Stimulated activated CD8-positive, alpha-beta memory T cell treated with anti-CD3 and anti-CD28 coated beads, Interleukin-12 subunit alpha, Interleukin-12 subunit beta, amount 100 ng/mL, for 1 hour (primary cell): ENCODE measurements around the gene NPC1L1.
"Not testable (repeated sequence)": the region's sequence is repeated elsewhere in the genome, so short reads cannot be mapped to it uniquely, and the experiment has no call there.

Experiments used
- DNase-seq: peaks from one replicate; pipeline ENCODE4 v3.0.0-alpha.2; 2020; ENCODE audit warnings: low read depth

Gene NPC1L1

DNA sequence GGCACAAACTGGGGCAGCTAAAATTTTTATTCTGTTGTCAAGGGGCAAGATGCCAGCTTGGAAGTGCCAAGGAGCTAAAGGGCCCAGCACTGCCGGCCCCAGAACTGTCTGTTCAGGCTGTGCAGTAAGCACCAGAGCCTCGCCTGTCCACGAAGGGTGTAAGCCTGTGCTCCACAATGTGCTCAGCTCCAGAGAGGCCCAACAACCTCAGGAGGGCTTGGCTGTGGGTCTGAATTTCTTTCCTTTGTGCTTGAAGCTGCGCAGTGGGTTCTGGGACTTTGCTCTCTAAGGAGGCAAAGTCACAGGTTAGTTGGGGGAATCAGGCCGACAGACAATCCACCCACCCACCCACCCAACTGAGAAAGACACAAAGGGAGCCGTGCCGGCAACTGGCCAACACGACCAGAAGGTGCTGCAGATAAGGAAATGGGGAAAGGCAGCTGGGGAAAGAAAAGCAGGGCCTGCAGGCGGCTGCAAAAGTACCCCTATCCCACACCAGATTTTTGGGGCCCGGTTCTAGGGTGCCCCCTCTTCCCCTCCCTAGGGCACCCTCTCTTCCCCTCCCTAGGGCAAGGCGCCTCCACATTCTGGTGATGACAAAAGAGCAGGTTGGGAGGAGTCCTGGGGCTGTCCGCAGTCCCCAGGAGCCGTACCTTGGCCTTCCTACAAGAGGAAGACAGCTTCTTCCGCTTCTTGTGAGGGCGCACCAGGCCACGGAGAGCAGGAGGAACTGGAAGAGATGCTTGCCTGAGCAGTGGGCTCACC lies 24.8 kb upstream of the NPC1L1 start:
- no peak for DNase-seq

DNA sequence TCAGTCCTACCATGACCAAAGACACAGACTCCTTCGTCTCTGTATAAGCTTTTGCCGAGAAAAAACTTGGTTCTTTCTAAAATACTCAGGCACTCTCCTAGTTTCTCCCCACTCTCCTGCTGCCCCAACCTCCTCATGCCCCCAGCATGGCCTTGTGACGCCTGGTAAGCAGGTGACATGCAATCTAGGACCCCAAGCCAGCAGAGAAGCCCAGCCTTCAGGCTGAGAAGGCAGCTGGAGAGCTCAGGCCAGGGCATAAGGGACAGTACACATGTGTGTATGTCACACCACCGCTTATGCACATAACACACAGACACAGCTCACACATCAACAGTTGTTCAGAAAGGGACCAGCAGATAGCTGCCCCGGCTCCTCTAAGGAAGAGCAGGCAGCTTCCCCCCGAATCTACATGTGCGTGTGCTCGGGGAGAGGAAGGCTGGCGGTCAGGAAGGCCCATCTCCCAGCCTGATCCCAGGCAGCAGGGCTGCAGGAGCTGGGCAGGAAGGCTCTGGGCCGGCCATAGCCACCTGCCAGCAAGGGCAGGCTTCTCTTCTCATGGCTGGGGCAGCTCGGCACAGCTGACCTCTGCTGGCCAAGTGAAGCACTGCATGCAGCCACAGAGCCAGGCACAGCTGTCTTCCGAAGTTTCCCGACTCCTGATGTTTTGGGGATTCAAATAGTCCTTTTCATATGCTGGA lies 24.1 kb upstream of the NPC1L1 start:
- no peak for DNase-seq

DNA sequence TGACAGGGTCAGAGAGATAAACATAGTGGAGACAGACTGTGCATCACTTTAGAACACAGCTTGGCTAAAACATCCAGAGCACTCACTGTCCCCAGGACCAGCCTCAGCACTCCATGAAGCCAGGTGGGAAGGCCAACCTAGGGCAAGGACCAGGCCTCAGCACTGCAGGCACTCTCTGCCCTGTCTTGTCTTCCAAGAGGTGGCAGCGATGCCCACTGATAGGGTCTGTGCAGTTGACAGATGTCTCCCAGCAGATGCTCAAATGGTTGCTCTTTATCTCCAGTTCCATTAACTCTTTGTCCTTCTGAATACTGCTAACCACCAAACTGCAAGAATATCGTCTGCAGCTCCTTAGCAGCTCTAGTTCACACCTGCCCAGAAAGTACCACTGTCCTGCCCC lies 23.5 kb upstream of the NPC1L1 start:
- DNase-seq: no peak

DNA sequence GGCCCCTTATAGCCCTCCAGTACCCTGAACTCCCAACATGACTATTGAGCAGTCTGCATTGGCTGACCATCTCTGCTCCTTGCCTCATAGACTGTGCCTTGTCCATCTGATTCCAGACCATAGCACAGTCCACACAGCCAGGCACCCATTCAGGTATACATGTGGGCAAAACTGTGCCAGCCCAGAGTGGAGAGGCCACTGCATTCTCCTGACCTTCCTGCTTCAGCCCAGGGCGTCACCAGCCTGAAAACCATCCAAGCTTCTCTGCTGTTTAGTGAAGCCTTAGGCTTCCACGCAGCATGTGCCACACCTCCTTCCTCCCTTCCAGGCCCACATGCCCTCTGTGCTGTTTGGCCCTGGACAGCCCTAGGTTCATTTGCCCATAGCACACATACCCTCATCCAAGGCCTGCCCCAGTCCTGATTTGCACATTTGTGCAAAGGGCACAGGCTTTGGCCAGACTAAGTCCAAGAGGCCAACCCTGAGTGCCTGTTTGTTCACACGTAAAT lies 22.1 kb upstream of the NPC1L1 start:
- no peak for DNase-seq

DNA sequence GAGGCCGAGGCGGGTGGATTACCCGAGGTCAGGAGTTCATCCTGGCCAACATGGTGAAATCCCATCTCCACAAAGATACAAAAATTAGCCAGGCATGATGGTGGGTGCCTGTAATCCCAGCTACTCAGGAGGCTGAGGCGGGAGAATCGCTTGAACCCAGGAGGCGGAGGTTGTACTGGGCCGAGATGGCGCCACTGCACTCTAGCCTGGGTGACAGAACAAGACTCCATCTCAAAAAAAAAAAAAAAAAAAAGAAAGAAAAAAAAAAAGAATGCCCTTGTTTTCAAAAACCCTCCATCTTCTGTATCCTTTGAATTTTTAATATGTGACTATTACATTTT lies 21.5 kb upstream of the NPC1L1 start:
- DNase-seq: not testable (repeated sequence)

DNA sequence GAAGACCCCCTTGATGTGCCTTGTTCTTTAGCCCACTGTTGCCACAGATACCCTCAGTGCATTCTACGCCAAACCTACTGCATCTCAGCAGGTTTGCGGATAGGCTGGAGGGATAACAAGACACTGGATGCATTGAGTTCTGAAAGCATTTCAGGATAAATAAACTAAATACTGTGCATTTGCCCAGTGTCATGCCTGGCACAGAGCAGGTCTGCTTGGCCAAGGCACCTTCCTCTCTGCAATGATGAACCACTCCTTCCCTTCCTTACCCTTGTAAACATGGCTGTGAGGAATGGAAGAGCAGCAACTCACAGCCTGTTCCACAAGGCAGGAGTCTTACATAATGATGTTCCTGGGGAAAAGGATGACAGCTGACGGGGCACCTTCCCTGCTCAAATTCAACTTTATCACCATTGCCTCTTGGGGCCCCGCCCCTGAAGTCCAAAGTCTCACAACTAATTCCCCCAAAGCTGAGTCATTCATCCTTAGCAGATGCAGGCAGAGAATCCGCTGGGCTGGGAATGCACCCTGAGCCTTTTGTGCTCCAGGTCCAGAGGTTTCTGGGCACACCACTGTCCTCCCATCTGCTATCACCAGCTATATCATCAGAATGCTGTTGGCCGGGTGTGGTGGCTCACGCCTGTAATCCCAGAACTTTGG lies 21.0 kb upstream of the NPC1L1 start:
- DNase-seq: no peak

DNA sequence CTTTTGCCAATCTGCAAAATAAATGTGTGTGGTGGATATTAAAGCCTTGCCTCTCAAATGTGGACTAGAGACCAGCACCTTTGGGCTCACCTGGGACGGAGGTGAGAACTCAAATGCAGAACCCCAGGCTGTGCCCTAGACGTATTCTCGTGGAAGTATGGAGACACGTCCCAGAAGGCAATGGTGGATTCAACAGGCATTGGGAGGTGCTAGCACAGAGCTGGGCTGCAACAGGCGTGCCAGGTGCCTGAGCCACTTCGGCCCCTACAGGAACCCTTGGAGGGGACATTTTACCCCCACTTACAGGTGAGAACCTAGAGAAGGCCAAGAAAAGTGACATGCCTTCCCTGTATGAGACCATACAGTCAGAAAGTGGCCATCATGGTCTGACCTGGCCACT lies 20.4 kb upstream of the NPC1L1 start:
- no peak for DNase-seq

DNA sequence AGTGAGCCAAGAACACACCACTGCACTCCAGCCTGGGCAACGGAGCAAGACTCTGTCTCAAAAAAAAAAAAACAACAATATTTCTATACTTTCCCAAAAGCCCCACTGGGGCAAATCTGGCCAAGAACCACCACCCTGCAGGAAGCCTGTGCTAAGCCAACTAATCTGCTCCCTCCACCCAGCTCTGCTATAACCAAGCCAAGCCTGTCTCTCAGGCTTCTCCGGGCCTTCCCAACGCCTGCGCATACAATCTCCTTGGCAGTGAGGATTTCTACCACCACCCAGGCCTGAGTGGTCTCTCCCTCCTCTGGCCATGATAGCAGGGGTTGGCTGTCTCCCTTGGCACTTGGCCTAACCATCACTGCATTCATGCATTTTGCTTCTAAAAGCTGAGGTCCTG lies 18.4 kb upstream of the NPC1L1 start:
- DNase-seq: no peak

DNA sequence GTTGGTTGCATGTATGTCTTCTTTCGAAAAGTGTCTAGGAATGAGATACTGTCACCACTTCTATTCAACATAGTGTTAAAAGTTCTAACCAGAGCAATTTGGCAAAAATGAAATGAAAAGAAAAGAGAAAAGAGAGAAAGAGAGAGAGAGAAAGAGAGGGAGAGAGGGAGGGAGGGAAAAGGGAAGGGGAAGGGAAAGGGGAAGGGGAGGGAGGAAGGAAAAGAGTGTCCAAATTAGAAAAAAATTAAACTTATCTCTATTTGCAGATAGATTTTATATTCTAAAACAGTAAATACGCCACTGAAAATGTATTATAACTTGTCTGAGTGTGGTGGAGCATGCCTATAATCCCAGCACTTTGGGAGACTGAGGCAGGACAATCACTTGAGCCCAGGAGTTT lies 16.4 kb upstream of the NPC1L1 start:
- DNase-seq: no peak

DNA sequence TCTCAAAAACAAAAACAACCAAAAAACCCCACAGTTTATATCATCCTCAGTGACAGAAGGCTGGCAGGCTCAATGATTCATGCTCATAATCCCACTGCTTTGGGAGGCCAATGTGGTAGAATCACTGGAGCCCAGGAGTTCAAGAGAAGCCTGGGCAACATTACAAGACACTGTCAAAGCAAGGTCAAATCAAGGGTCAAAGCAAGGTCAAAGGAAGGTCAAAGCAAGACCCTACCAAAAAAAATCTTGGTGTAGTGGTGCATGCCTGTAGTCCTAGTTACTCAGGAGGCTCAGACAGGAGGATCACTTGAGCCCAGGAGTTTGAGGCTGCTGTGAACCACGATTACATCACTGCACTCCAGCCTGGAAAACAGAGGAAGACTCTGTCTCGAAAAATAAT lies 14.2 kb upstream of the NPC1L1 start:
- no peak for DNase-seq

DNA sequence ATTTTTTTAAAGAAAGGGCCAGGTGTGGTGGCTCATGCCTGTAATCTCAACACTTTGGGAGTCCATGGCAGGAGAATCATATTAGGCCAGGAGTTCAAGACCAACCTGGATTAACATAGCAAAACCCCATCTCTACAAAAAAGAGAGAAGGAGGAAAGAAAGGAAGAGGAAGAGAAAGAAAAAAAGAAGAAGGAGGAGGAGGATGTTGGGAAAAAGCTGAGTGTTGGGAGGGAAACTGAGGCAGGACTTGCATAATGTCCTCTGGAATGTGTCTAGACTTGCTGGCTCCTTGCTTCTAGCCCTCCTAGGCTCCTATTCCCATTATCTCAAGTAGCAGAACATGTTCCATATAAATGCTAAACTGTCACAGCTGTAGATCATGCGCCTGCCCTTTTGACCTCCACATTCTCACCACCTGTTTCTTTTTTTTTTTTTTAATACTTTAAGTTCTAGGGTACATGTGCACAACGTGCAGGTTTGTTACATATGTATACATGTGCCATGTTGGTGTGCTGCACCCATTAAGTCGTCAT lies 11.4 kb upstream of the NPC1L1 start:
- DNase-seq: not testable (repeated sequence)

DNA sequence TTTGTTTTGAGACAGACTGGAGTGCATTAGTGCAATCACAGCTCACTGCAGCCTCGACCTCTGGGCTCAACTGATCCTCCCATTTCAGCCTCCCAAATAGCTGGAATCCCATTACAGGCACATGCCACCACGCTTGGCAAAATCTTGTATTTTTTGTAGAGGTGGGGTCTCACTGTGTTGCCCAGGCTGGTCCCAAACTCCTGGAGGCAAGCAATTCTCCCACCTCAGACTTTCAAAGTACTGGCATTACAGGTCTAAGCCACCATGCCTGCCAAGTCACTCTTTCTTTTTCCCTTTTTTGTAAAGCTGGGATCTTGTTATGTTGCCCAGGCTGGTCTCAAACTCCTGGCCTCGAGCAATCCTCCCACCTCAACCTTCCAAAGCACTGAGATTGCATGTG lies 8.3 kb upstream of the NPC1L1 start:
- no peak for DNase-seq

DNA sequence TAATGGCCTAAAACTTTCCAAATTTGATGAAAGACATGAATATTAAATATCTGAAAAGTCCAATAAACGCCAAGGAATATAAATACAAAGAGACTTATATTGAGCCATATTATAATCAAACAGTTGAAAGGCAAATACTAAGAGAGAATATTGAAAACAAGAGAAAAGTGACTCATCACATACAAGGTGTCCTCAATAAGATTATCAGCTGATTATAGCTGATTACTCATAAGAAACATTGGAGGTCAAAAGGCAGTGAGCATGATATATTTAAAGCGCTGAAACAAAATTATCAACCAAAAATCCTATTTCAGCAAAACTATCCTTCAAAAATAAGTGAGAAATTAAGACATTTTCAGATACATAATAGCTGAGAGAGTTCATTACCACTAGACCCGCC lies 7.8 kb upstream of the NPC1L1 start:
- DNase-seq: no peak

DNA sequence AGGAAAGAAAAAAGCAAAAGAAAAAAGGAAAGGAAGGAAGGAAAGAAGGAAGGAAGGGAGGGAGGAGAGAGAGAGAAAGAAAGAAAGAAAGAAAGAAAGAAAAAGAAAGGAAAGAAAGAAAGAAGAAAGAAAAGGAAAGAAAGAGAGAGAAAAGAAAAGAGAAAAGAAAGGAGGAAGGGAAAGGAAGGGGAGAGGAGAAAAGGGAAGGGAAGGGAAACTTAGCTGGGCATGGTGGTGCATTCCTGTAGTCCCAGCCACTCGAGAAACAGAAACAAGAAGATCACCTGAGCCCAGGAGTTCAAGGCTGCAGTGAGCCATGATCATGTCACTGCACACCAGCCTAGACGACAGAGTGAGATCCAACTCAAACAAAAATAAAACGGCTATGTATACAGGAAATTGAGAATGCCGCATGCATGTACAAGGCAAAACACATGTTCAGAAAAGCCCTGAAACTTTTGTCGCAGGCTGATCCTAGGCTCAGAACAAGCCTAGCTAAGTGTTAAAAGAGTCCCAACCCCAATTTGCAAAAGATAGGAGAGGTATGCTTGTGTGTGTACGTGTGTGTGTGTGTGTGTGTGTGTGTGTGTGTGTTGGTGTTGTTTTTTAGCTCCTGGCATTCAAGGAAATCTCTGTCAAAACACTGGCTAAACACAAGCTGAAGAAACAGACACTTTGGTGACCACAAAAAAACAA lies 6.6 kb upstream of the NPC1L1 start:
- no peak for DNase-seq

DNA sequence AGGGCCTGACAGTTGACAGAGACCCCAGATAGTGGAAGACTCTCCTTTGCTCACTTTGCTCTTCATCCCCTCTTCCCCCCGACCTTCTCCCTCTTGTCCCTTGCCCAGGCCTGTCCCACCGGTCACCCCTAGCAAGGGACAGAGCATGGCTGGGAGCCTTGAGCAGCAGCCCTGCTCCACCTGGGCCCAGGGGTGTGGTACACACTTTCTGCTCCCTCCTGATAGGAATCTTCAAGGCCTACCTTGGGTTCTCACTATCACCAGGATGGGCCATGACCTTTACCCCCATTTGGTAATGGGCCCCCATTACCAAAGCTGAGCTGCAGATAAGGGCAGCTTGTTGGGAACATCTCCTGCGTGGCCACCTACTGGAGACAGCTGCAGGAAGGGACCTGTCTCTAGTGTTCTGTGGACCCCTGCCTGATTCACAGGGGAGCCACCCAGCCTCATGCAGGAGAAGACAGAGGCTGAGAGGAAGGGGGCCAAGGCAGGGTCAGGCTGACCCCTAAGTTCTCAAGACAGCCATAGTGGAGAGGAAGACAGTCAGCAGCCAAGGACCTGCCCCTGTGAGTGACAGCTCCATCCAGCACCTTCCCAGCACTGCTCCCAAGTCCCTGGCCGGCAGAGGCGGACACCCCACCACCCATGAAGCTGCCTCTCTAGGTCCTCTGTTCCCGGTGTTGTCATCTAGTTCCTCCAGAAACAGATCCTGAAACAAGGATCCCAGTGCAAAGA lies 913 bp upstream of the NPC1L1 start:
- DNase-seq: no peak

DNA sequence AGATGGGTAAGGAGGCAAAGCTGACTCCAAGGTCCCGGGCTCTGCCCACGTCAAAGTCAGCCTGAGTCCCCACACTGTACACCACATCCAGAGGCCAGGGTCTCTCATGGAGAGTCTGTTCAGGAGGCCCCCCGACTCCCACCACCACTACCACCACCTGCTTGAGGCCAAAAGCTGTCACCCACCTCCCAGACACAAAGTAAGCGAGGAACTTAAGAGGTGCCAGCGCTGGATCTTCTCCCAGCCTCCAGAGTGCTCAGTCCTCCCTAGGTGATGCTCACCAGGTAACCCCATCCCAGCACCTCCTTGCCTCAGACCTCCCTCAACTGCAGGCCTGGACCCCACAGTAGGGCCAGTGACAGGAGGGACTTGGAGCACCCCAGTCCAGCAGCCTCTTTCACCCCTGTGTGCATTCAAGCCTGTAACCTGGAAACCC lies 520 bp downstream of the NPC1L1 start:
- DNase-seq: no peak

DNA sequence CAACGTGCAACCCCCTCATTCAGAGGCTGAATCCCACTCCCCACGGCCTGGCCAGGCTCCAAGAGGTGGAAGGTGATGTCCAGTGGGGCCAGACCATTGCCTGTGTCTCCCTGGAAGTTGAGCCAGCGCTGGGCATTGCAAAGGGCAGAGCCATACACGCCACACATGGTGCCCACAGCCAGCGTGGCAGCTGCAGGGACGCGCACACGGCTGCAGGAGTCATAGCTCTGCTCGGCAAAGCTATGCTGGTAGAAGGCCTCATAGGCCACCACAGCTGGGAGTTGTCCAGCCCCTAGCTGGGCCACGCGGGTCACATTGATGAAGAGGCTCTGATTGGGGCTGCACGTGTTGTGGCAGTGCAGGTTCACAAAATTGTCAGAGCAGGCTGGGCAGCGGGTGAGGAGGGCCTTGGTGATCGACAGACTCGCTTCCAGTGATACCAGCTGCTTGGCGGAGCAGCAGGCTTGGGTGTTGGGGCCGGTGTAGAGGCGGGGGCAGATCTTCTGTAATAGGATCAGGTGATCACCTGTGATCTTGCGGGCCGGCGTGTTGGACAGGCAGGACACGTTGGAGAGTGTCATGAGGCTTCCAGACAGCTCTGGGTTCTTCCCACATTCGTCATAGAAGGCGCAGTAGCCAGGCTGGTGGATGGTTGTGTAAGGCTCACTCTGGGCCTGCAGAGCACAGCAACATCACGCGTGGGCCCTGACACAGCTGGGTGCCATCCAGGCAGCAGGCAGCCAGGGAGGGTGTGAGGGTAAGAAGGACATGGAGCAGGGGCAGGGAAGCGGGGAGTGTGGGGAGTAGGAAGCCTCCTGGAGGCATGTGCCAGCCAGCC lies 1.2 kb downstream of the NPC1L1 start:
- no peak for DNase-seq

DNA sequence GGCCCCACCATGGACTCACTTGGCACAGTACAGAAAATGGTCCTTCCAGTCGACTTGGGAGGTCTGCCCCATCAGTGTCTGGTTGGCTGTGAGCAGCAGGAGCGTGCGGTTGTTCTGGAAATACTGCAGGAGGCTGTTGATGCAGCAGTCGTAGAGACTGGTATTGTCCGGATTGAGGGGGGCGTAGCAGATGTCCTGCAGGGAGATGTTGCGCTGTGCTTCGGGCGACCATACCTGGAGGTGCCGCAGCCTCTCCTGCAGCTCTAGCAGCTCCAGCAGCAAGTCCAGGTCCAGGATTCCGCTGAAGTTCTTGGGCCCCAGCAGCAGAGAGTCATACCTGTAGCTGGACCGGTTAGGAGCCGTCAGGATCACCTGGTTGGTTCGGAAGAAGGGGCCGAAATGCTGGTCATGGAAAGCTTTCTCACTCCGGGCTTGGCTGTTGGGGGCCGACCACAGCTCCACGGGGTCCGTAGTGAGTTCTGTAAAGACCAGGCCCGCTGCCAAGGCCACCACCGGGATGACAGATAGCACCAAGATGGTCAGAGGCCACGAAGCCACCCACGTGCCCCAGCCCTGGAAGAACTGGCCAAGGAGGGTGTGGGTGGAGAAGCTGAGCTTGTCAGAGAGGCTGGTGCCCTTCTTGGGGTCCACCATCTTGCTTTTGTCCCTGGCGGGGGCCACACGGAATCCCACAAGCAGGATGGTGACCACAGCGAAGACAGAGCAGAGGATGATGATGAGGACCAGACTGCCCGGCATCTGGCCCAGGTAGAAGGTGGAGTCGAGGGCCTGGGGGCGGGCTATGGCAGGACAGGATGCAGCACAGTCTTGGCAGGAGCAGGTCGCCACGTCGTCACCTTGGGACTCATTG lies 2.1 kb downstream of the NPC1L1 start:
- DNase-seq: no peak

DNA sequence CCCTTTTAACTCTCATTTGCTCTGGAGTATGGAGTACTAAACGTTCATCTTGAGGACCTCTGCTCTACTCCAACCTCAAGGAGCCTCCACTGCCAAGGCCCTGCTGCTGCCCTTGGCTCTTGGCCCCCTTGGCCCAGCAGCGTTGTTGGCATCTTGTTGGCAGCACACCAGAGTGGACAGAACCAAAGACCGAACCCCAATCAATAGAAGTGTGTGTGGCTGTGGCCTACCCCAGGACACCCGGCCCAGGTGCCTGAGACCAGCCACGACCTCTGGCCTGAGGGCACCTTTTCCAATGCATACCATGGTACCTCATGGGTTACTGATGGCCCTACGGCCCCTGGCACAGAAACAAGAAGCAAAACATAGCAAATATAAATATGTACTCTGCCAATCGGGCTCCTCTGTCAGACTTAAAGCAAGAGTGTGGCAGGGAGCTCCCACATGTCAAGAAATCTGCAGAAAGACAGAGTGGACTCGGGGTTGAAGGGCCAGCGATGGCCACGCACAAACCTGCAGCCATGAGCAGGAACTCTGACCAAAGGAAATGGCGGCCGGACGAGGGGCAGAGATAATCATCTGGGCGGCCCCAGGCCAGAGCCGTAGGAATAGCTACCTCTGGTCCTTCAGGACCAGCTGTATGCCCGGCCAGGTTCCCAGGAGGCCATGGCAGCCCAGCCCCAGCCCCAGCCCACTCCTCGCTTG lies 2.9 kb downstream of the NPC1L1 start:
- no peak for DNase-seq
